ENCODE measurements around the gene CTTNBP2NL.

Gene CTTNBP2NL

GRCh38 chr1:112505878-112506277 lies 109.9 kb downstream of the CTTNBP2NL start:
- TF ChIP-seq, protein P1, sequence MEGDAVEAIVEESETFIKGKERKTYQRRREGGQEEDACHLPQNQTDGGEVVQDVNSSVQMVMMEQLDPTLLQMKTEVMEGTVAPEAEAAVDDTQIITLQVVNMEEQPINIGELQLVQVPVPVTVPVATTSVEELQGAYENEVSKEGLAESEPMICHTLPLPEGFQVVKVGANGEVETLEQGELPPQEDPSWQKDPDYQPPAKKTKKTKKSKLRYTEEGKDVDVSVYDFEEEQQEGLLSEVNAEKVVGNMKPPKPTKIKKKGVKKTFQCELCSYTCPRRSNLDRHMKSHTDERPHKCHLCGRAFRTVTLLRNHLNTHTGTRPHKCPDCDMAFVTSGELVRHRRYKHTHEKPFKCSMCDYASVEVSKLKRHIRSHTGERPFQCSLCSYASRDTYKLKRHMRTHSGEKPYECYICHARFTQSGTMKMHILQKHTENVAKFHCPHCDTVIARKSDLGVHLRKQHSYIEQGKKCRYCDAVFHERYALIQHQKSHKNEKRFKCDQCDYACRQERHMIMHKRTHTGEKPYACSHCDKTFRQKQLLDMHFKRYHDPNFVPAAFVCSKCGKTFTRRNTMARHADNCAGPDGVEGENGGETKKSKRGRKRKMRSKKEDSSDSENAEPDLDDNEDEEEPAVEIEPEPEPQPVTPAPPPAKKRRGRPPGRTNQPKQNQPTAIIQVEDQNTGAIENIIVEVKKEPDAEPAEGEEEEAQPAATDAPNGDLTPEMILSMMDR (IDR thresholded peaks at IDR 0.05), result no peak

- TF ChIP-seq, protein P1 (IDR thresholded peaks at IDR 0.05), result no peak
Observed at GRCh38 chr1:112506306-112506705, 110.3 kb downstream of the CTTNBP2NL start.

DNA sequence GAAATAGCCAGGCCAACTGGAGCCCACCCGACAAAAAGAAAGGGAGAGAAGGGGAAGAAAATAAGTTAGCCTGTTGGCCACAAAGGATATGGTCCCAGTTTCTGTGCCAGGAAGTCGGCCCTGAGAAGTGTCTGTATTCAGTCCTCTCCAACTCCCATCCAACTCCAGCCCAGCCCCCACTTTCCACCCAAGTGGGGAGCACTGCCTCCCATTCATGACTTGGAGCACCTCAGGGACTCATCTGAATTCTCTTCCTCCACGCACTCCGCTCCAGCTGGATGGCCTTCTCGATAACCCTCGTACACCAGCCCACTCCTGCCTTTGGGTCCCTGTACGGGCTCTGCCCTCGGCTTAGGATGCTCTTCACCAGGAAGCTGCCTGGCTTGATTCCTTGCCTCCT lies 110.7 kb downstream of the CTTNBP2NL start:
- TF ChIP-seq, protein P1 (IDR thresholded peaks at IDR 0.05), result no peak

- TF ChIP-seq, protein P1 (IDR thresholded peaks at IDR 0.05), result no peak
Observed at GRCh38 chr1:112507336-112507735, 111.3 kb downstream of the CTTNBP2NL start.

DNA sequence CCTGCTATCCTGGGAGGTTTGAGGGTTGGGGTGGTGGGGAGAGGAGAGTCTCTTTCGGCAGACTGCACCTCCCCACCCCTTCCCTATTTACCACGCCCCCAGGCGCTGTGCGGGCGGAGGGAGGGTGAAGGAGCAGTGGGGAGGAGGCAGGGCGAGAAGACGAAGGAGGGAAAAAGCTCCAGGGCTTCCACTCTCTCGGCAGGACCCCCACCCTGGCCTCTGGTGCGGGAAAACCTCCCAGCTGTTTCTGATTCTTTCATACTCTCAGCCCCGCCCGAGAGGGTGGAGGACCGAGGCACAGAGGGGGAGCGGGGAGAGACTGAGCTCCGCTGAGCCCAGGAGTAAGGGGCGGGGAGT lies 111.9 kb downstream of the CTTNBP2NL start:
- TF ChIP-seq, protein P1 (IDR thresholded peaks at IDR 0.05), result no peak

DNA sequence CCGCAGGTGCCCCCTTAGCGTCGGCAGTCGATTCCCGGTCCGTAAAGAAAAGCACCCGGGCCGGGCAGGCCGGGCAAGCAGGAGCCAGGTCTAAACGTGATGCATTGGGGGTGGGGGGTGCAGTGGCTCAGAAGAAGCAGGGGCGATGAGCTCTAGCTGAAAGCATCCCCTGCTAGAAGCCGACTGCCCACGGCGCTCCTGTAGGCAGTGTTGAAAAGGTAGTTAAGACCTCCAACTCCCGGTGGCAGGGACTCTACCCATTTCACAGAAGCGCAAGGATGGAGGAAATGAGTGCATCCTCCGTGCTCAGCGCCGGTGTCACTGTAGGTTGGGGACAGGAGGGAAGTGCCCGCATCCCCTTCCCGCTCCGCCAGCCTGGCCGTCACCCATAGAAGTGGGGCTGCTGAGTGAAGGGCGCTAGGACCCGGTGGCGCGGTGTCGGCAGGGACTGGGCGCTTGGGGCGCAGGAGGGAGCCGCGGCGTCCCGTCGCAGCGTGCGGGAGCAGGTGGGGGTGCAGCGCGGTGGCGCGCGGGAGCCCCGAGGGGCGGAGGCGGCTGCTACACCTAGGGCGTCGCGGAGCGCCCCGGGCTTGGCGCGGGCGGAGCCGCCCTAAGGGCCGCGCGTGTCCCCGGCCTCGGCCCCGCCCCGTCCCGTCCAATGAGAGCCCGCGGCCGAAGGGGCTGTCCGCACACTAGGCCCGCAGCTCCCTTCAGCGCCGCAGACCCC lies 112.4 kb downstream of the CTTNBP2NL start, which contains the start of gene WNT2B:
TSS of gene WNT2B (plus strand) at position 688 of the 727 bp plus-strand sequence. CDS start 298 bp downstream, outside the sequence.
- TF ChIP-seq, protein P1 (IDR thresholded peaks at IDR 0.05), result no peak

GRCh38 chr1:112509005-112509659 lies 113.1 kb downstream of the CTTNBP2NL start:
- TF ChIP-seq, protein P1 (IDR thresholded peaks at IDR 0.05), result no peak
